Measurements from ENCODE around the gene XRCC4.

DNA sequence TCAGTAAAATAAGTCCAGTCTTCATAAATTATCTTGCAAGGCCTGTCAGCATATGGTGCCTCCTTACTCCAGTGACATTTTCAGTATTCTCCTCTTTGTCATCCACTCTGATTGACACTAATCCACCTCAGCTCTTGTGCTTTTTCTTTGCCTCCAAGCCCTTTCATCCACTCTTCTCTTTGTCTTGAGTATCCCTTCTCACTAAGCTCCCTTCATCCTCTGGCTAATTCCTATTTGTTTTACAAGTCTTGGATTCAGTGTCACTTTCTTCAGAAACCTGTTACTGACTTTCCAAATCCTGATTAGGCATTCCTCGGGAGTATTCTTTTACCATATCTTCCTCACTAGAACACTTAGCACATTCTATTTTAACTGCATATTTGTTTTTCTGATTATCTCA is 293.6 kb downstream of the XRCC4 start:
- TF ChIP-seq TAF7 (optimal IDR thresholded peaks at IDR 0.05; ENCODE audit: borderline replicate concordance, low read depth, low read length) (no peak), TAF1 (IDR thresholded peaks at IDR 0.05; ENCODE audit: low read depth, low read length) (no peak), KDM5A (IDR thresholded peaks at IDR 0.05; ENCODE audit: low read length) (no peak), POLR2A (IDR thresholded peaks at IDR 0.05; ENCODE audit: control extremely low read depth in 1 of 2, low read depth in 2 of 2, low read length in 2 of 2) (no peak), CHD2 (IDR thresholded peaks at IDR 0.05; ENCODE audit: low read length) (no peak), KDM1A (IDR thresholded peaks at IDR 0.05; ENCODE audit: borderline replicate concordance, low read length) (no peak), NRF1 (IDR thresholded peaks at IDR 0.05; ENCODE audit: low read depth, low read length) (no peak)
- TF ChIP-seq, protein P1, sequence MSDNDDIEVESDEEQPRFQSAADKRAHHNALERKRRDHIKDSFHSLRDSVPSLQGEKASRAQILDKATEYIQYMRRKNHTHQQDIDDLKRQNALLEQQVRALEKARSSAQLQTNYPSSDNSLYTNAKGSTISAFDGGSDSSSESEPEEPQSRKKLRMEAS (IDR thresholded peaks at IDR 0.05), result no peak
- TF ChIP-seq, protein P2, sequence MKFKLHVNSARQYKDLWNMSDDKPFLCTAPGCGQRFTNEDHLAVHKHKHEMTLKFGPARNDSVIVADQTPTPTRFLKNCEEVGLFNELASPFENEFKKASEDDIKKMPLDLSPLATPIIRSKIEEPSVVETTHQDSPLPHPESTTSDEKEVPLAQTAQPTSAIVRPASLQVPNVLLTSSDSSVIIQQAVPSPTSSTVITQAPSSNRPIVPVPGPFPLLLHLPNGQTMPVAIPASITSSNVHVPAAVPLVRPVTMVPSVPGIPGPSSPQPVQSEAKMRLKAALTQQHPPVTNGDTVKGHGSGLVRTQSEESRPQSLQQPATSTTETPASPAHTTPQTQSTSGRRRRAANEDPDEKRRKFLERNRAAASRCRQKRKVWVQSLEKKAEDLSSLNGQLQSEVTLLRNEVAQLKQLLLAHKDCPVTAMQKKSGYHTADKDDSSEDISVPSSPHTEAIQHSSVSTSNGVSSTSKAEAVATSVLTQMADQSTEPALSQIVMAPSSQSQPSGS (IDR thresholded peaks at IDR 0.05; ENCODE audit: low read length), result no peak
- TF ChIP-seq, protein P3, sequence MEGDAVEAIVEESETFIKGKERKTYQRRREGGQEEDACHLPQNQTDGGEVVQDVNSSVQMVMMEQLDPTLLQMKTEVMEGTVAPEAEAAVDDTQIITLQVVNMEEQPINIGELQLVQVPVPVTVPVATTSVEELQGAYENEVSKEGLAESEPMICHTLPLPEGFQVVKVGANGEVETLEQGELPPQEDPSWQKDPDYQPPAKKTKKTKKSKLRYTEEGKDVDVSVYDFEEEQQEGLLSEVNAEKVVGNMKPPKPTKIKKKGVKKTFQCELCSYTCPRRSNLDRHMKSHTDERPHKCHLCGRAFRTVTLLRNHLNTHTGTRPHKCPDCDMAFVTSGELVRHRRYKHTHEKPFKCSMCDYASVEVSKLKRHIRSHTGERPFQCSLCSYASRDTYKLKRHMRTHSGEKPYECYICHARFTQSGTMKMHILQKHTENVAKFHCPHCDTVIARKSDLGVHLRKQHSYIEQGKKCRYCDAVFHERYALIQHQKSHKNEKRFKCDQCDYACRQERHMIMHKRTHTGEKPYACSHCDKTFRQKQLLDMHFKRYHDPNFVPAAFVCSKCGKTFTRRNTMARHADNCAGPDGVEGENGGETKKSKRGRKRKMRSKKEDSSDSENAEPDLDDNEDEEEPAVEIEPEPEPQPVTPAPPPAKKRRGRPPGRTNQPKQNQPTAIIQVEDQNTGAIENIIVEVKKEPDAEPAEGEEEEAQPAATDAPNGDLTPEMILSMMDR (IDR thresholded peaks at IDR 0.05; ENCODE audit: control extremely low read depth in 1 of 3, insufficient read depth in 1 of 3, low read depth in 1 of 3, low read length in 3 of 3), result no peak
